ENCODE results near the gene ATP2A1. TPM values are rescaled to one million over a fixed set of nuclear protein-coding genes. Genes with fewer than 3 reads are reported as not detected.

ATP2A1 gene
- total and polyA plus RNA-seq, 2 of the 8 experiments (the other 6 are each of a cell fraction or from before 2014, with no cell fraction given): 1.7 to 2.4 TPM

GRCh38 chr16:28925386-28926228 is 47.3 kb downstream of the ATP2A1 start (continued):
- no peak for TF ChIP-seq GABPA (IDR thresholded peaks at IDR 0.05; ENCODE audit: borderline replicate concordance, insufficient read depth, low read length)
- peak; percentile 87 for TF ChIP-seq TAF1 (IDR thresholded peaks at IDR 0.05; ENCODE audit: low read depth, low read length)
- TF ChIP-seq TAF7 (optimal IDR thresholded peaks at IDR 0.05; ENCODE audit: borderline replicate concordance, low read depth, low read length): peak; percentile 57
- TF ChIP-seq KDM5A (IDR thresholded peaks at IDR 0.05; ENCODE audit: low read length): no peak
- no peak for TF ChIP-seq FOSL1 (IDR thresholded peaks at IDR 0.05; ENCODE audit: insufficient read depth, low read depth, low read length)
- TF ChIP-seq YY1 (IDR thresholded peaks at IDR 0.05; ENCODE audit: low read depth, low read length): 0 out of 2 replicates have a peak, but pooled peaks have one; percentile 32
- no peak for TF ChIP-seq RXRA (IDR thresholded peaks at IDR 0.05; ENCODE audit: insufficient read depth, low read depth, low read length)
- TF ChIP-seq RAD21 (IDR thresholded peaks at IDR 0.05 in 1 of 2, conservative IDR thresholded peaks at IDR 0.05 in 1 of 2; ENCODE audit: low read depth in 2 of 2, low read length in 2 of 2): no peak
- TF ChIP-seq KDM4A (IDR thresholded peaks at IDR 0.05; ENCODE audit: low read depth, low read length, severe bottlenecking): peak; percentile 63
- TF ChIP-seq JUND (IDR thresholded peaks at IDR 0.05; ENCODE audit: low read length): no peak
- TF ChIP-seq CTBP2 (IDR thresholded peaks at IDR 0.05; ENCODE audit: borderline replicate concordance, insufficient read depth, insufficient read length, low read length): no peak
- no peak for TF ChIP-seq ATF2 (IDR thresholded peaks at IDR 0.05; ENCODE audit: low read length)
- peak; percentile 85 for TF ChIP-seq ASH2L (IDR thresholded peaks at IDR 0.05; ENCODE audit: low read length)
- no peak for TF ChIP-seq SP2 (IDR thresholded peaks at IDR 0.05; ENCODE audit: low read length)
- no peak for TF ChIP-seq CBX8 (IDR thresholded peaks at IDR 0.05; ENCODE audit: borderline replicate concordance, low read depth, low read length)
- peak; percentile 74; the same call in 1 of the 2 replicates for TF ChIP-seq PHF8 (conservative IDR thresholded peaks at IDR 0.05; ENCODE audit: low read depth, low read length)
- TF ChIP-seq SRF (IDR thresholded peaks at IDR 0.05; ENCODE audit: low read depth, low read length): no peak
- no peak for TF ChIP-seq MAFK (IDR thresholded peaks at IDR 0.05; ENCODE audit: low read depth, low read length)
- 0 out of 2 replicates have a peak, but pooled peaks have one; percentile 75 for TF ChIP-seq RBBP5 (IDR thresholded peaks at IDR 0.05; ENCODE audit: borderline replicate concordance, low read depth, low read length)

Data from H1 (cell line).